Activated CD8-positive, alpha-beta memory T cell treated with anti-CD3 and anti-CD28 coated beads, Interleukin-2, amount 50 U/mL, for 1 hour (primary cell): ENCODE data around the gene FAM216B.
"Not testable (repeated sequence)": the region's sequence is repeated elsewhere in the genome, so short reads cannot be mapped to it uniquely, and the experiment has no call there.

Experiments
- DNase-seq: peaks from one replicate; pipeline ENCODE4 v3.0.0-alpha.2; 2020; ENCODE audit errors: extremely low read depth

FAM216B gene

GRCh38 chr13:42780044-42780443 is 1.3 kb upstream of the FAM216B start:
- no peak for DNase-seq

- DNase-seq = no peak
Observed at GRCh38 chr13:42786715-42787114, 5.3 kb downstream of the FAM216B start.

GRCh38 chr13:42788601-42789000 is 7.2 kb downstream of the FAM216B start:
- no peak for DNase-seq

- no peak for DNase-seq
Observed at GRCh38 chr13:42792154-42792553, 10.8 kb downstream of the FAM216B start.

GRCh38 chr13:42794577-42795275 is 13.3 kb downstream of the FAM216B start:
- no peak for DNase-seq

GRCh38 chr13:42795666-42796065 is 14.3 kb downstream of the FAM216B start:
- DNase-seq = no peak

GRCh38 chr13:42796747-42797356 is 15.5 kb downstream of the FAM216B start:
- no peak for DNase-seq

- no peak for DNase-seq
Observed at GRCh38 chr13:42798118-42798517, 16.7 kb downstream of the FAM216B start.

- DNase-seq = no peak
Observed at GRCh38 chr13:42800109-42800643, 18.8 kb downstream of the FAM216B start.

GRCh38 chr13:42803563-42804204 is 22.3 kb downstream of the FAM216B start:
- no peak for DNase-seq

GRCh38 chr13:42804244-42804874 is 23.0 kb downstream of the FAM216B start:
- DNase-seq = no peak

- no peak for DNase-seq
Observed at GRCh38 chr13:42807241-42807640, 25.9 kb downstream of the FAM216B start.

GRCh38 chr13:42807866-42808265 is 26.5 kb downstream of the FAM216B start:
- DNase-seq = no peak

- DNase-seq = no peak
Observed at GRCh38 chr13:42808341-42808940, 27.1 kb downstream of the FAM216B start.

- no peak for DNase-seq
Observed at GRCh38 chr13:42812316-42812715, 30.9 kb downstream of the FAM216B start.

GRCh38 chr13:42814868-42815267 is 33.5 kb downstream of the FAM216B start:
- no peak for DNase-seq

GRCh38 chr13:42815681-42816080 is 34.3 kb downstream of the FAM216B start:
- no peak for DNase-seq

GRCh38 chr13:42816538-42816937 is 35.2 kb downstream of the FAM216B start:
- DNase-seq = no peak

- DNase-seq = not testable (repeated sequence)
Observed at GRCh38 chr13:42819687-42820086, 38.3 kb downstream of the FAM216B start.

- no peak for DNase-seq
Observed at GRCh38 chr13:42820451-42820850, 39.1 kb downstream of the FAM216B start.

- DNase-seq = no peak
Observed at GRCh38 chr13:42821437-42821836, 40.1 kb downstream of the FAM216B start.
